H9 (cell line): Measurements from ENCODE around the gene RNF141. TPM values are rescaled to one million over a fixed set of nuclear protein-coding genes. Genes with fewer than 3 reads are reported as not detected.

Source experiments
- DNase-seq: peaks from one replicate; pipeline ENCODE4 v3.0.0-alpha.2; 2017
- H2AFZ ChIP-seq: one replicate; pipeline ENCODE4 v1.6.1; 2013; ENCODE audit warnings: mild to moderate bottlenecking, low read length, control low read depth, moderate library complexity
- H2AK5ac ChIP-seq: 2 replicates; pipeline ENCODE4 v1.6.1; 2013; ENCODE audit warnings: low read length, control low read depth, mixed read lengths; ENCODE audit not compliant: insufficient read length
- H2BK120ac ChIP-seq: one replicate; pipeline ENCODE4 v1.6.1; 2013; ENCODE audit warnings: low read depth, mild to moderate bottlenecking, low read length, control low read depth, inconsistent platforms; ENCODE audit not compliant: poor library complexity, severe bottlenecking
- H2BK12ac ChIP-seq: 2 replicates; pipeline ENCODE4 v1.6.1; 2013; ENCODE audit warnings: low read length, control low read depth, mixed read lengths, low read depth; ENCODE audit not compliant: insufficient read length
- H2BK15ac ChIP-seq: 2 replicates; pipeline ENCODE4 v1.6.1; 2013; ENCODE audit warnings: low read depth, low read length, control low read depth
- H2BK20ac ChIP-seq: one replicate; pipeline ENCODE4 v1.6.1; 2013; ENCODE audit warnings: low read depth, mild to moderate bottlenecking, low read length, control low read depth, inconsistent platforms; ENCODE audit not compliant: poor library complexity, severe bottlenecking
- H2BK5ac ChIP-seq: 2 replicates; pipeline ENCODE4 v1.6.1; 2013; ENCODE audit warnings: low read length, control low read depth, mixed read lengths; ENCODE audit not compliant: insufficient read length
- H3K14ac ChIP-seq: 2 replicates; pipeline ENCODE4 v1.6.1; 2013; ENCODE audit warnings: low read length, control low read depth; ENCODE audit not compliant: insufficient read depth
- H3K18ac ChIP-seq: 2 replicates; pipeline ENCODE4 v1.6.1; 2013; ENCODE audit warnings: low read depth, mild to moderate bottlenecking, mixed read lengths, low read length, control low read depth; ENCODE audit not compliant: insufficient read length
- H3K23ac ChIP-seq: 2 replicates; pipeline ENCODE4 v1.6.1; 2013; ENCODE audit warnings: low read length, control low read depth, mixed read lengths, low read depth; ENCODE audit not compliant: insufficient read length
- H3K23me2 ChIP-seq: 2 replicates; pipeline ENCODE4 v1.6.1; 2013; ENCODE audit warnings: low read depth, mild to moderate bottlenecking, mixed read lengths, low read length, control low read depth; ENCODE audit not compliant: insufficient read length, poor library complexity, severe bottlenecking
- H3K27ac ChIP-seq: 2 replicates; pipeline ENCODE4 v1.5.1; 2013; ENCODE audit warnings: low read length, control low read depth, mixed read lengths, low read depth; ENCODE audit not compliant: insufficient read length
- H3K27me3 ChIP-seq: 2 replicates; pipeline ENCODE4 v1.6.1; 2013; ENCODE audit warnings: low read length, control low read depth, inconsistent platforms; ENCODE audit not compliant: insufficient read depth
- H3K4ac ChIP-seq: 2 replicates; pipeline ENCODE4 v1.6.1; 2013; ENCODE audit warnings: low read depth, mild to moderate bottlenecking, control low read depth, inconsistent platforms, low read length, moderate library complexity
- H3K4me1 ChIP-seq: 2 replicates; pipeline ENCODE4 v1.6.1; 2013; ENCODE audit warnings: low read length, control low read depth, inconsistent platforms; ENCODE audit not compliant: insufficient read depth
- H3K4me2 ChIP-seq: 2 replicates; pipeline ENCODE4 v1.6.1; 2013; ENCODE audit warnings: low read length, control low read depth, mixed read lengths; ENCODE audit not compliant: insufficient read length, insufficient read depth
- H3K56ac ChIP-seq: 2 replicates; pipeline ENCODE4 v1.6.1; 2013; ENCODE audit warnings: low read depth, mild to moderate bottlenecking, mixed read lengths, low read length, control low read depth; ENCODE audit not compliant: insufficient read length
- H3K79me1 ChIP-seq: 2 replicates; pipeline ENCODE4 v1.6.1; 2013; ENCODE audit warnings: low read depth, mild to moderate bottlenecking, moderate library complexity, low read length, control low read depth, inconsistent platforms; ENCODE audit not compliant: insufficient read depth, poor library complexity, severe bottlenecking
- H3K79me2 ChIP-seq: 2 replicates; pipeline ENCODE4 v1.6.1; 2013; ENCODE audit warnings: low read length, control low read depth, inconsistent platforms; ENCODE audit not compliant: insufficient read depth
- H3K9ac ChIP-seq: 2 replicates; pipeline ENCODE4 v1.6.1; 2013; ENCODE audit warnings: low read length, control low read depth, mixed read lengths; ENCODE audit not compliant: insufficient read length; ENCODE audit errors: extremely low read depth
- H3K9me3 ChIP-seq: one replicate; pipeline ENCODE4 v1.6.1; 2013; ENCODE audit warnings: low read depth, low read length, inconsistent platforms; ENCODE audit not compliant: control insufficient read depth
- H3T11ph ChIP-seq: one replicate; pipeline ENCODE4 v1.6.1; 2013; ENCODE audit warnings: mild to moderate bottlenecking, low read length, control low read depth, inconsistent platforms
- H4K20me1 ChIP-seq: one replicate; pipeline ENCODE4 v1.6.1; 2013; ENCODE audit not compliant: control insufficient read depth, insufficient read length, insufficient read depth
- H4K5ac ChIP-seq: 2 replicates; pipeline ENCODE4 v1.6.1; 2013; ENCODE audit warnings: low read depth, mild to moderate bottlenecking, mixed read lengths, low read length, control low read depth; ENCODE audit not compliant: insufficient read length
- H4K8ac ChIP-seq: replicated peaks from 2 replicates; pipeline ENCODE4 v1.6.1; 2013; ENCODE audit warnings: low read length, control low read depth, mixed read lengths, low read depth; ENCODE audit not compliant: insufficient read length
- H4K91ac ChIP-seq: 2 replicates; pipeline ENCODE4 v1.6.1; 2013; ENCODE audit warnings: low read depth, mild to moderate bottlenecking, moderate library complexity, mixed read lengths, low read length, control low read depth; ENCODE audit not compliant: insufficient read length
- H3K27ac Mint-ChIP-seq, 3 experiments: 2 replicates in 2 of 3; 3 replicates in 1 of 3; pipeline ENCODE4 v1.8.0; 2020 to 2021; ENCODE audit warnings: mixed read lengths in 3 of 3, mild to moderate bottlenecking in 1 of 3, moderate library complexity in 1 of 3
- H3K27me3 Mint-ChIP-seq: 2 replicates; pipeline ENCODE4 v1.8.0; 2021; ENCODE audit warnings: low read depth, mild to moderate bottlenecking, moderate library complexity, mixed read lengths
- H3K36me3 Mint-ChIP-seq, 3 experiments: 2 replicates in 2 of 3; 3 replicates in 1 of 3; pipeline ENCODE4 v1.8.0; 2020 to 2021; ENCODE audit warnings: low read depth in 3 of 3, mixed read lengths in 3 of 3; ENCODE audit not compliant: insufficient read depth in 1 of 3
- H3K4me1 Mint-ChIP-seq, 2 experiments: 2 replicates each; pipeline ENCODE4 v1.8.0; 2020; ENCODE audit warnings: mixed read lengths in 2 of 2
- H3K4me3 Mint-ChIP-seq, 2 experiments: 2 replicates in 1 of 2; 3 replicates in 1 of 2; pipeline ENCODE4 v1.8.0; 2020 to 2021; ENCODE audit warnings: mild to moderate bottlenecking in 2 of 2, mixed read lengths in 2 of 2, moderate library complexity in 1 of 2
- H3K9me3 Mint-ChIP-seq, 2 experiments: 2 replicates in 1 of 2; 3 replicates in 1 of 2; pipeline ENCODE4 v1.8.0; 2020; ENCODE audit warnings: mild to moderate bottlenecking in 2 of 2, mixed read lengths in 2 of 2, moderate library complexity in 1 of 2
- CTCF ChIP-seq: fragments of 200-600 bp; sonication (generic); conservative IDR thresholded peaks from 3 replicates; pipeline ENCODE4 v1.8.0; 2021; ENCODE audit warnings: antibody characterized with exemption, mild to moderate bottlenecking
- WGBS: extraction: QIAGEN DNeasy Blood & Tissue Kit; methylation state at CpG from one replicate; pipeline ENCODE4 v1.1.7; 2013; ENCODE audit warnings: missing lambda C conversion rate, low lambda C conversion rate, mixed read lengths; ENCODE audit not compliant: insufficient read length; ENCODE audit errors: extremely low coverage; 5-methylcytosine and 5-hydroxymethylcytosine counted together
- total RNA-seq: library from RNA; stranded (reverse); gene quantifications from 2 replicates; pipeline ENCODE4 v1.2.1, GENCODE V29; 2021

The RNF141 gene
- total RNA-seq, 1 experiment from 2014 or later: 24.7 TPM

GRCh38 chr11:10484461-10485180 is 56.4 kb downstream of the RNF141 start:
- H3K9ac ChIP-seq: no peak overlapping the region
- H3K18ac ChIP-seq: no peak overlapping the region
- H2BK15ac ChIP-seq: no peak overlapping the region
- no peak overlapping the region for H3T11ph ChIP-seq
- WGBS: no CpG with 5 or more reads among the region's 16 CpGs
- H2BK120ac ChIP-seq: no peak overlapping the region
- no peaks in the 10 kb centered on the region for H3K23me2 ChIP-seq
- no peak overlapping the region; the same call in 1 of the 2 replicates for H3K14ac ChIP-seq
- H3K79me2 ChIP-seq: no peaks in the 10 kb centered on the region
- no peak overlapping the region for H3K56ac ChIP-seq
- no peaks in the 10 kb centered on the region for H4K20me1 ChIP-seq
- DNase-seq: peak; percentile 10
- no peak overlapping the region for H2BK5ac ChIP-seq
- no peak overlapping the region for H4K91ac ChIP-seq
- no peaks in the 10 kb centered on the region for H3K36me3 Mint-ChIP-seq
- no peaks in the 10 kb centered on the region for H3K27me3 ChIP-seq
- peaks cover 5 to 10% of the 10 kb centered on the region in 2 experiments for H3K4me1 Mint-ChIP-seq
- H3K9me3 ChIP-seq: no peaks in the 10 kb centered on the region
- no peak overlapping the region for H3K4me3 Mint-ChIP-seq
- no peak overlapping the region for H3K4me2 ChIP-seq
- no peak overlapping the region for H4K5ac ChIP-seq
- TF ChIP-seq CTCF: no peak
- no peaks in the 10 kb centered on the region for H3K27me3 Mint-ChIP-seq
- H3K27ac ChIP-seq: no peak overlapping the region
- no peak overlapping the region for H4K8ac ChIP-seq
- no peaks in the 10 kb centered on the region for H3K9me3 Mint-ChIP-seq
- no peak overlapping the region for H2AK5ac ChIP-seq
- no peak overlapping the region for H3K23ac ChIP-seq
- H3K4ac ChIP-seq: no peak overlapping the region
- peak overlapping the region in 1 of 3 experiments; percentile 12; a peak in 2 of 7 replicates for H3K27ac Mint-ChIP-seq
- no peak overlapping the region for H2BK12ac ChIP-seq
- H3K79me1 ChIP-seq: no peaks in the 10 kb centered on the region
- H2BK20ac ChIP-seq: no peak overlapping the region
- no peak overlapping the region for H2AFZ ChIP-seq
- H3K4me1 ChIP-seq: peaks cover 3% of the 10 kb centered on the region; the same call in 1 of the 2 replicates
